GM19099 (cell line): ENCODE measurements around the gene HOXA5.

ENCODE experiments used
- POLR2A ChIP-seq: IDR thresholded peaks from 3 replicates; pipeline ENCODE4 v1.6.1; 2011; ENCODE audit warnings: low read depth; ENCODE audit not compliant: insufficient read length; ENCODE audit errors: extremely low read depth

HOXA5 gene

GRCh38 chr7:27143950-27144780 is 684 bp upstream of the HOXA5 start:
- TF ChIP-seq POLR2A, result no peak

- TF ChIP-seq POLR2A, result no peak
Measured at GRCh38 chr7:27142580-27143022, 880 bp downstream of the HOXA5 start.

GRCh38 chr7:27141923-27142579 is 1.4 kb downstream of the HOXA5 start:
- TF ChIP-seq POLR2A, result no peak

- no peak for TF ChIP-seq POLR2A
Measured at GRCh38 chr7:27141137-27141922, 2.2 kb downstream of the HOXA5 start.

- no peak for TF ChIP-seq POLR2A
Measured at GRCh38 chr7:27140126-27140857, 3.2 kb downstream of the HOXA5 start.

GRCh38 chr7:27139334-27140125 is 4.0 kb downstream of the HOXA5 start:
- TF ChIP-seq POLR2A, result no peak

GRCh38 chr7:27138985-27139333 is 4.5 kb downstream of the HOXA5 start:
- TF ChIP-seq POLR2A, result no peak

- TF ChIP-seq POLR2A, result no peak
Measured at GRCh38 chr7:27138472-27138871, 5.0 kb downstream of the HOXA5 start.

- no peak for TF ChIP-seq POLR2A
Measured at GRCh38 chr7:27137640-27138315, 5.7 kb downstream of the HOXA5 start.

- TF ChIP-seq POLR2A, result no peak
Measured at GRCh38 chr7:27134392-27134791, 9.1 kb downstream of the HOXA5 start.

GRCh38 chr7:27133409-27134231 is 9.9 kb downstream of the HOXA5 start:
- TF ChIP-seq POLR2A, result no peak

GRCh38 chr7:27132978-27133377 is 10.5 kb downstream of the HOXA5 start:
- TF ChIP-seq POLR2A, result no peak

- TF ChIP-seq POLR2A, result no peak
Measured at GRCh38 chr7:27132214-27132613, 11.3 kb downstream of the HOXA5 start.

GRCh38 chr7:27131390-27131819 is 12.1 kb downstream of the HOXA5 start:
- no peak for TF ChIP-seq POLR2A
